ENCODE results near the gene CD38. TPM values are rescaled to one million over a fixed set of nuclear protein-coding genes. Genes with fewer than 3 reads are reported as not detected.

The CD38 gene
- total RNA-seq, 4 donors from 2014 or later, result 2.7 to 7.5 (median 3.4) TPM; not detected in 1

GRCh38 chr4:15902746-15903145 is 124.6 kb downstream of the CD38 start:
- Histone ChIP-seq H3K9me3 (no peaks in the 10 kb centered on the region), H3K4me1 (peaks cover 0 to 11% (median 3%) of the 10 kb centered on the region in 4 donors), H3K4me3 (no peak overlapping the region), H3K27ac (no peak overlapping the region), H3K36me3 (no peaks in the 10 kb centered on the region), H3K27me3 (no peaks in the 10 kb centered on the region)
- TF ChIP-seq EP300 (IDR thresholded peaks at IDR 0.05; ENCODE audit: low read depth), result no peak
- TF ChIP-seq CTCF (IDR thresholded peaks at IDR 0.05), result no peak
- TF ChIP-seq POLR2AphosphoS5 (IDR thresholded peaks at IDR 0.05), result no peak
- TF ChIP-seq POLR2A (IDR thresholded peaks at IDR 0.05), result no peak
- DNase-seq, result no peak
- 66 to 92% methylated on average over 2 of the region's 2 CpGs for WGBS, 2 donors (ENCODE audit: low coverage in 1 of 2)
- in situ Hi-C loops (cut with MboI; ENCODE audit: low pct_ligation_motif_present in 1 of 4, low pct_unique_long_range_greater_than_20kb in 1 of 4, low sequenced_read_pairs in 3 of 4) (no loop called here), intact Hi-C loops (cut with DNase I; ENCODE audit: low total_unique reads) (no loop called here)

Other genes with a start within 250 kb of the CD38 start
- gene FBXL5, start 123.0 kb upstream of the CD38 start, total RNA-seq, result 100 to 1,000 TPM in 2 of 4 donors, 10 to 100 TPM in 2; 31.8 to 141 (median 77.5) TPM
- 10 to 100 TPM in 3 of 4 donors, 1 to 10 TPM in 1; 6.4 to 46.6 (median 28.0) TPM for gene FAM200B, start 96.5 kb upstream of the CD38 start, total RNA-seq
- 10 to 100 TPM in 1 of 4 donors, 1 to 10 TPM in 1, not detected in 2; 4.3 to 19.4 TPM for gene BST1, start 75.3 kb upstream of the CD38 start, total RNA-seq
- gene FGFBP1, start 160.4 kb downstream of the CD38 start, total RNA-seq, result 10 to 100 TPM in 2 of 4 donors, 1 to 10 TPM in 2; 7.0 to 12.6 (median 10.1) TPM
- 1 to 10 TPM in 2 of 4 donors, not detected in 2; 2.2 to 5.6 TPM for gene FGFBP2, start 184.8 kb downstream of the CD38 start, total RNA-seq

Data from transverse colon (tissue), 4 donors.